NT2/D1 (cell line): ENCODE results near the gene LGALS4.

Experiments
- SUZ12 ChIP-seq: IDR thresholded peaks from 2 replicates; pipeline ENCODE4 v1.6.1; 2011; ENCODE audit not compliant: insufficient read length, insufficient read depth; ENCODE audit errors: extremely low read depth
- YY1 ChIP-seq: IDR thresholded peaks from 2 replicates; pipeline ENCODE4 v1.6.1; 2011; ENCODE audit not compliant: insufficient read length, insufficient read depth
- ZNF274 ChIP-seq: IDR thresholded peaks from 2 replicates; pipeline ENCODE4 v1.6.1; 2011; ENCODE audit warnings: mild to moderate bottlenecking, low read depth, low read length

DNA sequence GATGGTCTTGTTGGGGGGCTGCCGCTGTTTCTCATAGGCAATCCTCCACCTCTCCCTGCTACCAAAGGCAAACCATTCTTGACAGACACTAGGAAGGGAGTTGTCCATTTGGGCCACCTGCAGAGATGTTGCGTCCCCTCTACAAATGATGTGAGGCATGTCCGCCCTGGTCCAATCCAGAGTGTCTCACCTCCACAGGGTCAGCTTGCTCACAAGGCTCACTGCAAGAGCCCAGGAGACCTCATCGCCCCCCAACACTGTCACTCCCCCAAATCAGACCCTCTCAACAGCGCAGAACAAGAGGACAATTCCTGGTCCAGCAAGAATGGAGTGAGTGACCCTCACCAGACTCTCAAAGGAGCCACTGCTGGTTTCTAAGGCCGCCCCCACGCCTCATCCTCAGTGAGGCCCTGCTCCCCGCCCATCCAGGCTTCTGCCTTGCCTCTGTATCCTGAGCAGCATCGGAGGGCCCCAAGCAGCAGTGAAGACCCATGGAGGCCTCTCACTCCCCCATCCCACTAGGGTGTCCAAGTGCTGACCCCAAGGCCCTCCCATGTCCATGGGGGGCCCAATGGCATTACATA, 30.5 kb upstream of the LGALS4 start:
- TF ChIP-seq ZNF274 = no peak
- TF ChIP-seq YY1 = no peak
- TF ChIP-seq SUZ12 = no peak
